HG03442 (cell line): Measurements from ENCODE around the gene RPL35.
"Not testable (repeated sequence)": the region's sequence is repeated elsewhere in the genome, so short reads cannot be mapped to it uniquely, and the experiment has no call there.

Source experiments
- ATAC-seq: cut with Tn5 transposase; IDR thresholded peaks from one replicate; pipeline ENCODE4 v1.9.1; 2021; ENCODE audit warnings: mild to moderate bottlenecking, moderate library complexity; ENCODE audit not compliant: unreplicated experiment

The RPL35 gene

DNA sequence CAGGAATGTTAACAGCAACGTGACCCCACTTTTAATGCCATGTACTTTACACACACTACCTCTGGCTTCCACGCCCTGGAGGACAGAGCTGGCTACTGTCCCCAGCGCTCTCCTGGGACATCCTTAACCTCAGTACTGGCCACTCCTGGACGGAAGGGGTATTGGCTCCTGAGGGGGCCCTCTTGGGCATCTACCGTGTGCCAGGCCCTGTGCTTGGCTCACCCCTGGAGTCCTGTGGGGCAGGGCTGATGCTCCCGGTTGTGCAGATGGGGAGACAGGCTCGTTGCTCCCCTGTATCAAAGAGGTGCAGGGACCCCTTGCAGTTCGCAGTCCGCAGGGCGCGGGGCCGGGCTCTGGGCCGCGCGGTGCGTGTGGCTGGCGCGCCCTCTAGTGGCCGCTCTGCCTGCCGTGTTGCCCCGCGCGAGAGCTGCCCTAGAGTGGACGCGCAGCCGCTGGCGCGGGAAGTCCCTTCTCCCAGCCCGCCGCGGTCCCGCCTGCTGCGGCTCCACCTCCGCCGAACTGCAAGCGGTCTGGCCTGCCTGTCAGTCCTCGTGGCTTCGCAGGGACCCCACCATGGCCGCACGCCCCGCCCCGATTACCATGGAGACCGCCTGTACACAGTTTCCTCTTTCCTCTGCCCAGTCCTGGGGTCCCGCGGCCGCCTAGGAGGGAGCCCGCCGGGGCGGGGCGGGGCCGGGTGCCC is 8.8 kb downstream of the RPL35 start, which contains the start of gene WDR38:
TSS of gene WDR38 (plus strand) at position 632 of the 703 bp plus-strand sequence. CDS start 72 bp downstream, outside the sequence.
- ATAC-seq = peak; percentile 69

DNA sequence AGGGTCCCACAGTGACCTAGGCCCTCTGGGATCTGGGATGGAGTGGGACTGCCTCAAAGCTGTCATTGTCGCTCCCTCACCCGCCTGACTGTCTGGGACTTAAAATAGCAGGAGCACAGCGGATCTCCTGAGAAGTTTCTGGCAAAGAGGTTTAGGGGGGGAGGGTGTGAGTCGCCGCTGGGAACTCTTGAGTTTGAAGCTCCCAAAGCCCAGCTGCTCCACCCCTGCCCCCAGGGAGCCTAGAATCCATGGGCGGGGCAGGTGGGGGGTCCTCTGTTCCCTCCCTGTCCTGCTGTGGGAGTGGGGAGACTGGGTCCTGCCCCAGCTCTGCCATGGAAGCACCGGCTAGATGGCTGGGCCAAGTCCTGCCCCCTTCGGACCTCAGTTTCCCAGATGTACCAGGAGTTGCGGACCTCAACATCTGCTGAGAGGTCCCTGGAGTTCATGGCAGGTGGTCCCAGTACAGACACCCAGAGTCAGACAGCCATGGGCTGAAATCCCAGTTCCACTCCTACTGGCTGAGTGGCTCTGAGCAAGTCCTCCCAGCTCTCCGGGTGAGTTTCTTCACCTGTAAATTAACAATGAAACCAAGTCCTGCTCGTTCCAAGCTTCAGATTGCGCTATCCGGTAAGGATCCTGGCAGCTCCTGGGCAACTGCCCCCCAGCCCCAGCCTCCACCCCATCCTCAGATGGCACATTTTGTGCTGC is 9.5 kb downstream of the RPL35 start:
- no peak for ATAC-seq

DNA sequence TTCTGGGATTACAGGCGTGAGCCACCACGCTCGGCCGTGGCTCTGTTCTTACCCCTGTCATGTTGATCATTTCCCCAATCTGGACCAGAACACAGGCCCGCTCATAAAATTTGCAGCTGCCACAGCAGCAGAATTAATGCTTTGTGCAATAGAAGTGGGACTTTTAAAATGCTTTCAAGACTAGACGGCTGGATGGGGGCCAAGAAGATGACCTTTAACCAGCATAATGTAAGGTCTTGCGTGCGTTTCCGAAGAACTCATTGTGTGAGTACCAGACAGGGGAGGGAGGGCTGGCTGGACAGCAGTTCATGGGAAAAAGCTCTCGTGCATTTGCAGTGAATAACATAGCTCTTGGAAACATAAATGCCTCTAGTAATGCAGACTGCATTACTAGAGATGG is 12.0 kb downstream of the RPL35 start:
- ATAC-seq = no peak

DNA sequence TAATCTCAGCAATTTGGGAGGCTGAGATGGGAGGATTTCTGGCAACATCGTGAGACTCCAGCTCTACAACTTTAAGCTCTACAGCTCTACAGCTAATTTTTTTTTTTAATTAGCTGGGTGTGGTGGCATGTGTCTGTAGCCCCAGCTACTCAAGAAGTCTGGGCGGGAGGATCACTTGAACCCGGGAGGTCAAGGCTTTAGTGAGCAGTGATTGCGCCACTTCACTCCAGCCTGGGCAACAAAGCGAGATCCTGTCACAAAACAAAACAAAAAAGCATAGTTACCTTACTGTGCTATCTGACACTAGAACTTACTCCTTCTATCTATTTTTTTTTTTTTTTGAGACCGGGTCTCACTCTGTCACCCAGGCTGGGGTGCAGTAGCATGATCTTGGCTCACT is 14.8 kb downstream of the RPL35 start:
- ATAC-seq = no peak

DNA sequence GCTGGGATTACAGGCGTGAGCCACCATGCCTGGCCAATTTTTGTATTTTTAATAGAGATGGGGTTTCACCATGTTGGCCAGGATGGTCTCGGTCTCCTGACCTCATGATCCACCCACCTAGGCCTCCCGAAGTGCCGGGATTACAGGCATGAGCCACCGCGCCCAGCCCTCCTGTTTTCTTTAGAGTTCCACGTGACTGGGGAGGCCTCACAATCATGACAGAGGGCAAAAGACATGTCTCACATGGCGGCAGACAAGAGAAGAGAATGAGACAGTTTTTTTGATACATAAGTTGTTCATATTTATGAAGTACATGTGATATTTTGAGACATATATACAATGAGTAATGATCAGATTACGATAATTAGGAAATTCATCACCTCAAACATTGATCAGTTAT is 15.3 kb downstream of the RPL35 start:
- ATAC-seq = not testable (repeated sequence)

DNA sequence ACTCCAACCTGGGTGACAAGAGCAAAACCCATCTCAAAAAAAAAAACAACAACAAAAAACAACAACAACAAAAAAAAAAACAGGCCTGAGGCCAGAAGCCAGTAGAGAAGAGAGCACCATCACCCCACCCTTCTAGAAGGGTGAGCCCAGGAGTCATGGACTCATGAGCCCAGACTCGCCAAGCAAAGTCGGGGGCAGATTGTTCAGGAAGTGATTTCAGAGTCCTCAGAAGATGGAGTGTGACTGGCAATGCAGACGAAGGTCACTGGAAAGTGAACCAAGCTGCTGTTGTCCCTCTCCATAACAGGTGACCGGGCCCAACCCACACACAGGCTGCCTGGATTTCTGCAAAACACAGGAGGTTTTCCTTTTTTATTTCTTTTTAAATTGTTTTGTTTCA is 17.5 kb downstream of the RPL35 start:
- ATAC-seq = no peak

DNA sequence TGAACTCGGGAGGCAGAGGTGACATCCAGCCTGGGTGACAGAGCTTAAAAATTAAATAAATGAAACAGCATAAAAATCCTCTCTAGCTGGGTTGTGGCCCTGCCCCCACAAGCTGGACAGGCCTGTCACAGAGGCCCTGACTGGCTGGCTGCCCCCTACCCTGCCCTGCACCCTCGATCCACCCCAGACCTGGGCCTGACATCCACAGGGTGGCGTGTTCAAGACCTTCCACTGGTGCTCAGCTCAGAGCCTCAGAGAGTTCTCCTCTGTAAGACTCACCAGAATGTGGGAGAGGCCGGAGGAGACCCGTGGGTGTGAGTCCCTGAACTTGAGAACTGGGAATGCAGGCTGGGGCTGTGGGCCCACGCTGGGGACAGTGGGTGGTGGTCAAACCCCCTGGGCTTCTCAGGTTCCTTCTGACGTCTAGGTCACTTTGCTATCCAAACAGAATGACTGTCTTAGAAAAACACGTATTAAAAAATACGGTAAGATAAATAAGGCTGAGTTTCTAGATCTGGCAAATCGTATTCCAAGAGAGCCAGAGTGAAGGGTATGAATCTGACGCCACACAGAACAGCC is 18.2 kb downstream of the RPL35 start:
- no peak for ATAC-seq

DNA sequence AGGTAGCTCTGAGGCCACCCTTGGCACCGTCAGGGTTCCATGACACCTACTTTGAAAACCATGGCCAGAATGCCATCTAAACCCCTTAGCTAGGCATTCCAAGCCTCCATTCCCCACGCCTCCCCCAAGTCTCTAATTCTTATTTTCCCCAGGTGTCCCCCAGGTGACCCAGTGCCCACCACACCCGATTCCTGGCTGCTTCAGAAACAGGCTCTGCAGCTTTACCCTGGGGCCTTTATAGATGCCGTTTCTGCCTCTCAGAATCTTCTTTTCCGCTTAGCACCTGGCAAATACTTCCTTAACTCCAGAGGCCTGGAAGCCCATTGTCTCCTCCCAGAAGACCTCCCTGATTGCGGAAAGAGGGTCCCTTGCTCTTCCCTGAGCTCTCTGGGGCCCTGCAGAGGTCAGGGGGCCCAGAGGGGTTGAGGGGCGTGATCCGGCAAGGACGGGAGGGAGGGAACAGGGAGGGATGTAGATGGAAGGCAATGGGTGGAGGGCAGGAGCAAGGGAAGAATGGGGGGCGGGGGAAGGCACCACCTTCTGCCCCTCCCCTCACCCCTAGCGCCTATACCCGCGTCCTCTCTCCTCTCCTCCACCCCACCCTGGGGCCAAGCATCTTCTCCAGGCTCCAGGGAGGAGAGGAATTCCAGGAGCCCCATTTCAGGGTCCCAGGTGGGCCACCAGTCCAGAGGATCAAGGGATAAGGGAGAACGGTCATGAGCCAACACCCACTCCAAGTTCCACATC is 20.5 kb downstream of the RPL35 start:
- ATAC-seq = no peak

DNA sequence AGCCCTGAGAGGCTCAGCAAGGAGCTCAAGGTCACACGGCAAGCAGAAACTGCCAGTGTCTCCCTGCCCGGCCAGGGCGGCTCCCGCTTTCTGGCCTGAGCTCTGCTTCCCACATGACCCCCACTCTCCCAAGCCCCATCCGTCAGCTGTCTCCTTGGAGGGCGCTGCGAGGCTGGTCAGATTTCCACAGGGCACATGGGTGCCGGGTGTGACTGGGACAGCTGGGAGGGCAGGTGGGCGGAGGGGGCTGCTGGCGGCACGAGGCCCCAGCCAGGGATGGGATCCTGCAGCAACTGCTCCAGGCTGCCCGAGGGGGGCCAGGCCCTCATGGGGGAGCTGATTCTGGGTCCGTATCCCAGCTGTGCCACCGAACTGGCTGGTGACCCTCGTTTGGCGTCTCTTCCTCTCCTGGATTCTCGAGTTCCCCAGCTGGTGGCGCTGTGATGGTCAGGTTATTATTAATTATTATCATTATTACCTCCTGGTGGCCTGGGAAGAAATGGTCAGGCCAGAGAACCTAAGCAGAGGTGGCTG is 21.4 kb downstream of the RPL35 start:
- no peak for ATAC-seq

DNA sequence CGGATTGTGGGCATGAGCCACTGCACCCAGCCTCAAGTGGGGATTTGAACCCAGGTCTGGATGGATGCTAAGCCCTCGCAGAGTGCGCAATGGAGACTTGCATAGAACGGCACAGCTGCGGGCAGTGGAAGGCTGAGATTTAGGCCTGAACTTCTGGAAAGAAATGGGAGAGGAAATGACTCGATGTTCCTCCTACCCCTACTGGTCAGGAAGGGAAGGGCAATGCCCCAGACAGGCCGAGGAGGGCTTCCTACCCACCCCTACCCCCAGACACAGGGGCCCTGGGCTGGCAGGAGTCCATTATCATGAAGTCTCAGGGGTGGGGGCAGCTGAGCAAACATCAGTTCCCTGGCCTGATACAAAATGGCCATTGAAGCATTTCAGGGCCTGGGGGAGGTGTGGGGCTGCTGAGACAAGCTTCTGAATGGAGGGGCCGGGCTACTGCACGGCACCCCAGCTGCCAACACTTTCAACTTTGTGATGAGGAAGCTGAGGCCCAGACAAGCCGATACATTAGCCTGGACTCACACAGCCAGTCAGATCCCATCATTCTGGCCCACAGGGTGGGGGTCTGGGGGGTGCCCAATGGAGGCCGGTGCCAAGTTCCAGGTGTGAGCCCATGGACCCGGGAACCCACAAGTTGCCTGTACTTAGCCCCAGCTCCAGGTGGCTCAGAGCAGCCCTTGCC is 22.0 kb downstream of the RPL35 start:
- no peak for ATAC-seq

DNA sequence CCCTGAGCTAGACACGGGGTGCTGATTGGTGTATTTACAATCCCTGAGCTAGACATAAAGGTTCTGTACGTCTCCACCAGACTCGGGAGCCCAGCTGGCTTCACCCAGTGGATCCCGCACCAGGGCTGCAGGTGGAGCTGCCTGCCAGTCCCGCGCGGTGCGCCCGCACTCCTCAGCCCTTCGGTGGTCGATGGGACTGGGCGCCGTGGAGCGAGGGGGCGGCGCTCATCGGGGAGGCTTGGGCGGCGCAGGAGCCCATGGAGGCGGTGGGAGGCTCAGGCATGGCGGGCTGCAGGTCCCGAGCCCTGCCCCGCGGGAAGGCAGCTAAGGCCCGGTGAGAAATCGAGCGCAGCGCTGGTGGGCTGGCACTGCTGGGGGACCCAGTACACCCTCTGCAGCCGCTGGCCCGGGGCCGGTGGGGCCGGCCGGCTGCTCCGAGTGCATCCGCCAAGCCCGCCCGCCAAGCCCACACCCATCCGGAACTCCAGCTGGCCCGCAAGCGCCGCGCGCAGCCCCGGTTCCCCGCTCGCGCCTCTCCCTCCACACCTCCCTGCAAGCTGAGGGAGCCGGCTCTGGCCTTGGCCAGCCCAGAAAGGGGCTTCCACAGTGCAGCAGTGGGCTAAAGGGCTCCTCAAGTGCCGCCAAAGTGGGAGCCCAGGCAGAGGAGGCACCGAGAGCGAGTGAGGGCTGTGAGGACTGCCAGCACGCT is 23.0 kb downstream of the RPL35 start:
- not testable (repeated sequence) for ATAC-seq

DNA sequence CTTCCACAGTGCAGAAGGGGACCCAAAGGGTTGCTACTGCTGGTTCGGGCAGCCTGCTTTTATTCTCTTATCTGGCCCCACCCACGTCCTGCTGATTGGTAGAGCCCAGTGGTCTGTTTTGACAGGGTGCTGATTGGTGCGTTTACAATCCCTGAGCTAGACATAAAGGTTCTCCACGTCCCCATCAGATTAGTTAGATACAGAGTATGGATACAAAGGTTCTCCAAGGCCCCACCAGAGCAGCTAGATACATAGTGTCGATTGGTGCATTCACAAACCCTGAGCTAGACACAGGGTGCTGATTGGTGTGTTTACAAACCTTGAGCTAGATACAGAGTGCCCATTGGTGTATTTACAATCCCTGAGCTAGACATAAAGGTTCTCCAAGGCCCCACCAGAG is 23.6 kb downstream of the RPL35 start:
- ATAC-seq = not testable (repeated sequence)

DNA sequence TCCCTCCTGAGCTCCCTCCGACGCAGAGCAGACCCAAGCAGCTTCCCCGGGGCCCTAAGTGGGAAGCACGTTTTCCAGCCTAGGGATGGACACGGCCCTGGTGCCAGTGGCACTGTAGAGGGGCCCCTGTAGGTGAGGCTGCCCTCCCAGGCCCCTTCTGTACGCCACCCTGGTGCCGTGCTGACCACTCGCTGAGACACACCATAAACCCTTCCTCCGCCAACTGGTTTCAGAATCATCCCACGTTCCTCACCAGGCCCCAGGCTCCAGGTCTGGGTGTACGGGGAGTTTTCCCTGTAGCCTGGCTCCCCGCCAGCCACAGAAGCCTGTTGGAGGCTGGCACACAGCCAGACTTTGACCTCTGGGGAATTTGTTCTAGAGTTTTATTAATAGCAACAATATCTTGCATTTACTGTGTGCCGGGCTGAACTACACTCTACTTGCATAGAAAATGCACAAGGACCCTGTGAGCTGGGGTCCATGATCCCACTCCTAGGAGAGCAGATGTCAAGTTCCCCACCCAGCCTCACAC is 26.7 kb downstream of the RPL35 start:
- ATAC-seq = no peak

DNA sequence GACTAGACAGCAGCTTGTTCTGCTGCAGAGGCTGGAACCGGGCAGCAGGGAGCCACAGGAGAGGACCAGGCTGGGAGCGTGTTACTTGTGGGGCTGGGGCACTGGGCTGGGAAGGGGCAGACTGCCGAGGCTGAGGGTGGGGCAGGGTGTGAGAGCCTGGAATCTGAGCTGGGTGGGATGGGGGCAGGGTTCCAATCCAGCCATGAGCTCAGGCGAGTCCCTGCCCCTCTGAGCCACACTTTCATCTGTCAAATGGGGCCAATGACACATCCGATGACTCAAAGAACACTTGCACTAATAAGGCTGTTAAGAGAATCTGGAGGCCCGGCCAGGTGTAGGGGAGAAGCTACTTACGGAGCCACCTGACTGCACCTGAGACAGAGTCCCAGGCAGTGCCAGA is 27.2 kb downstream of the RPL35 start:
- no peak for ATAC-seq

DNA sequence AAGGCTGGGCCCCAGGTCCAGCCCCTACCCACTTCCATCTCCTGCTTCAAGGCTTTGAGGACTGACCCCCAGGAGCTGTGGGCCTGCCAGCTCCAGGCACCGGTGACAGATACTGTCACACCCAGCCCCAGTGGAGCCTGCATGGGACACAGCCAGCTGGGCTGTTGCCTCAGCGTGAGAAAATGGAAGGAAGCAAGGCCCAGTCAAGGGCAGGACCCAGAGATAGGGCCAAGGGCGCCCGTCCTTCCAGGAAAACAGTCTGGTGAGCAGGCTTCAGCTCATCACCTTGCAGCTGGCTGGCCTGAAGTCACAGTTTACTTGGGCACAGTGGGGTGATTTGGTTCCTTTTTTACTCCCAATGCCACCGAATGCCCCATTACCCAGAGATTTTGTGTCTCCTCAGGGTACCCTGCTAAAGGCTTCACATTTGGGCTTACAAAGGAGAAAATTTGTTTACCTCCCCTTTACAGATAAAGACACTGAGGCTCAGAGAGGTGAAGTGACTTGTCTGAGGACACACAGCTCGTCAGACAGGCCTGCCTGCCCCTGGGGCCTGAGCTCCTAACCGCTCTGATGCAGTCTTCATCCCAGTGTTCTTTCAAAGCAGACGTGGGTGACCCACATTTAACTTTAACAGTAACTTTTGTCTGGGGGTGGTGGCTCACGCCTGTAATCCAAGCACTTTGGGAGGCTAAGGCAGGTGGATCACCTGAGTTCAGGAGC is 30.0 kb downstream of the RPL35 start:
- no peak for ATAC-seq

DNA sequence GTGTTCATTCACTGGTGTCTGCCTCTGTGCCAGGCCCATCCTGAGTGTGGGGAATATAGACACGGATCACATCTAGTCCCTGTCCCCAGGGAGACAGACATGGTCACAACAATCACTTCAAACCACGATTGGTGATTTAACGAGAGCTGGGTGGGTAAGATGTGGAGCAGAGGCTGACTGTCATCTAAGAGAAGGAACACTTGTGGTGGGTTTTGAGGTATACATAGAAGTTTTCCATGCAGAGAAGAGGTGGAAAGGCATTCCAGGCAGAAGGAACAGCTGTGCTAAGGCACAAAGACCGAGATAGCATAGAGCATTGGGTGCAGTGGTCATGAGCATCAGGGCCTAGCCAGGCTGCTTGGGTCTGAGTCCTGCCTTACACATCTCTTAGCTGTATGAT is 31.2 kb downstream of the RPL35 start:
- ATAC-seq = no peak

DNA sequence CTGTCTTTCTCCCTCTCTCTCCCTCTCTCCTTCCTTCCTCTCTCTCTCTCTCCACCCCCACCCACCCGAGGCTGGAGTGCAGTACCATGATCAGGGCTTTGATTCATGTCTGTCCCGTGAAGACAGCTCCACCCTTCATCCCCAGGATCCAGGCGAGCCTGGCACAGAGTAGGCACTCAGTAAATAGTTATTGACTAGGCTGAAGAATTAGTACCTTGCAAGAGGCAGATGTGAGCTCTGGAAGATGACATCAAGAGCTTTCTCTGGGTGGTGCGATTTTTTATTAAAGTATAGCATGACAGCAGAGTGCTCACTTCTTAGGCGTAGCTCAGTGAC is 32.5 kb downstream of the RPL35 start:
- no peak for ATAC-seq

DNA sequence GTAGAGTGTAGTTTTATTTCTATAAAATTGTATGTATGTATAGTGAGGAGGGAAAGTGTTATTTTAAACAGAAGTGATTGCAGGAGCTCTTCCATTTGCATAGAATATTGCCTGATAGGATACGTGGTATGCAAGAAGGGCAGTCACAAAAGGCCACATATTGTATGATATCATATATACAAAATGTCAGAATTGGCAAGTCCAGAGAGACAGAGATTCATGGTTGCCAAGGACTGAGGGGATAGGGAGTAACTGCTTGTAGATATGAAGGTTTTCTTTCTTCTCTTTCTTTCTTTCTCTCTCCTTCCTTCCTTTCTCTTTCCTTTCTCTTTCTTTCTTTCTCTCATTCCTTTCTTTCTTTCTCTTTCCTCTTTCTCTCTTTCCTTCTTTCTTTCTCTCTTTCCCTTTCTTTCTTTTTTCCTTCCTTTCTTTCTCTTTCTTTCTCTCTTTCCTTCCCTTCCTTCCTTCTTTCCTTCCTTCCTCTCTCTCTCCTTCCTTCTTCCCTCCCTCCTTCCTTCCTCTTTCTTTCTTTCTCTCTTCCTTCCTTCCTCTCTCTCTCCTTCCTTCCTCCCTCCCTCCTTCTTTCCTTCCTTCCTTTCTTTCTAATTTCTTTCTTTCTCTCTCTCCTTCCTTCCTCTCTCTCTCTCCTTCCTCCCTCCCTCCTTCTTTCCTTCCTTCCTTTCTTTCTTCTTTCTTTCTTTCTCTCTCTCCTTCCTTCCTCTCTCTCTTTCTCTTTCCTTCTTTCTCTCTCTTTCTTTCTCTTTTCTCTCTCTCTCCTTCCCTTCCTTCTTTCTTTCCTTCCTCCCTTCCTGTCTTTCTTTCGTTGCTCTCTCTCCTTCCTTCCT is 33.0 kb downstream of the RPL35 start:
- no peak for ATAC-seq
